TTC549 (cell line): ENCODE measurements around the gene ADAM23.

Experiments used
- FAIRE-seq: peaks from 2 replicates; lab custom pipeline; 2012; peaks lifted over from hg19 to GRCh38; lab: Jason Lieb, UNC

The ADAM23 gene

DNA sequence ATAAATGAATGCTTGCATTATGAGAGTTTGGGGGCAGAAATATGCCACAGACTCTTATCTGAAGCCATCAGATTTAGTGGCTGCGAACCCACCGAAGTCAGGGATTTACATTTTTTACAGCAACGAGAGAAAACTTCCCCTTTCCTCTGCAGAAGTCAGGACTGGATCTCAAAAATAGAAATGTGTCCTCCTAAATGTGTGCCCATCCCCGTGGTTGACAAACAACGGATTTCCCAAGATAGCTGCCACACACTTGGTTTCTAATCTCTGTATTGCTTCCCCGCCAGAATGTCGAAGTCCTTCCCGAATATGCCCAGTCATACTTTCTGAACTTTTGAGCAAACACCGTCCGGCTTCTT is 879 bp upstream of the ADAM23 start:
- no peak for FAIRE-seq

GRCh38 chr2:206443735-206444527 is 599 bp downstream of the ADAM23 start:
- no peak for FAIRE-seq

DNA sequence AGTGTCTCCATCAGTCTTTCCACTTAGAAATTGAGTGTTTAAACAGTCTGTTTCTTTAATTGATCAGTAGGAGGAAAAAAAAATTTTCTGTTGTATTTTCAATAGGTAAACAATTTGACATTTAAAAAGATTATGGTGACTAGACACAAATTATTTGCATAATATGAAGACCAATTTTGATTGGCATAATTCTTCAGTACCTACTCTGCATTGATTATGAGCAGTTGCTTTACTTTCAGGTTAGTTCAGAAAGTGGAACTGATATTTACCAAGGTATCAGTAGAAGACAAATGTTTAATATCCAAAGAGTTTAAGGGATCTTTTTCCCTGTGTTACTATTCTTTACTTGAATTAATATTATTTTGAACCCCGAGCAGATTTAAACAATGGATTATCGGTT is 2.6 kb downstream of the ADAM23 start:
- no peak for FAIRE-seq

GRCh38 chr2:206452242-206452641 is 8.9 kb downstream of the ADAM23 start:
- no peak for FAIRE-seq

- FAIRE-seq = no peak
Observed at GRCh38 chr2:206452750-206453149, 9.4 kb downstream of the ADAM23 start.

DNA sequence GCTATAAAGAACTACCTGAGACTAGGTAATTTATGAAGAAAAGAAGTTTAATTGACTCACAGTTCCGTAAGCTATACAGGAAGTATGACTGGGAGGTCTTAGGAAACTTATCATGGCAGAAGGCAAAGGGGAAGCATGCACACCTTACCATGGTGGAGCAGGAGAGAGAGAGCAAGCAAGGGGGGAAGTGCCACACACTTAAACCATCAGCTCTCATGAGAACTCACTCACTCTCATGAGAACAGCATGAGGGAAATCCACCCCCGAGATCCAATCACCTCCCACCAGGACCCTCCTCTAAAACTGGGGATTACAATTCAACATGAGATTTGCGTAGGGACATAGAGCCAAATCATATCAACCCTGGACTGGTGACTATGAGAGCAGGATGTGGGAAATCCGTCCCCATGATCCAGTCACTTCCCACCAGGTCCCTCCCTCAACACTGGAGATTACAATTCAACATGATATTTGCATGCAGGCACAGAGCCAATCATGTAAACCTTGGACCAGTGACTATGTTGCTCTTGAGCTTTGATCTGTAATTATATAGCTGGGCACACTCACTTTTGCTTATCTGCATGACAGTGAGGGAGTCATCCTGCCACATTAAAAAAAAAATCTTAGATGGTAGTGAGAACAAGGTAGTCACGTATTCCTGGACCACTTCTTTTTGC is 12.9 kb downstream of the ADAM23 start:
- no peak for FAIRE-seq

GRCh38 chr2:206457188-206457634 is 13.9 kb downstream of the ADAM23 start:
- FAIRE-seq = no peak

- no peak for FAIRE-seq
Observed at GRCh38 chr2:206462240-206462854, 19.0 kb downstream of the ADAM23 start.

GRCh38 chr2:206463685-206464084 is 20.4 kb downstream of the ADAM23 start:
- FAIRE-seq = no peak

DNA sequence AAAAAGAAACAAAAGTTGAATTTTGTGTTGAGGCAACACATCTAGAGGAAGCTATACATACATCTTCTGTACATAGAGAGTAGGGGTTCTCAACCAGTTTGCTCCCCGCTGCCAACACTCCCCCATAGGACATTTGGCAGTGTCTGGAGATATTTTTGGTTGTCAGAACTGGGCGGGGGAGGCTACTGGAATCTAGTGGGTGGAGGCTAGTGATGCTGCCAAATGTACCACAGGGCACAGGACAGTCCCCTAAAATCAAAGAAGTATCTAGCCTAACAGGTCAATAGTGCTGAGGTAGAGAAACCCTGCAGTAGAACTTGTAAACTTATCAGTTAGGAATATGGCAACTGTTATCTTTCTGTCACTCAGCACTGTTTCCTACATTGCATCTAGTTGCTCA is 21.3 kb downstream of the ADAM23 start:
- FAIRE-seq = no peak

DNA sequence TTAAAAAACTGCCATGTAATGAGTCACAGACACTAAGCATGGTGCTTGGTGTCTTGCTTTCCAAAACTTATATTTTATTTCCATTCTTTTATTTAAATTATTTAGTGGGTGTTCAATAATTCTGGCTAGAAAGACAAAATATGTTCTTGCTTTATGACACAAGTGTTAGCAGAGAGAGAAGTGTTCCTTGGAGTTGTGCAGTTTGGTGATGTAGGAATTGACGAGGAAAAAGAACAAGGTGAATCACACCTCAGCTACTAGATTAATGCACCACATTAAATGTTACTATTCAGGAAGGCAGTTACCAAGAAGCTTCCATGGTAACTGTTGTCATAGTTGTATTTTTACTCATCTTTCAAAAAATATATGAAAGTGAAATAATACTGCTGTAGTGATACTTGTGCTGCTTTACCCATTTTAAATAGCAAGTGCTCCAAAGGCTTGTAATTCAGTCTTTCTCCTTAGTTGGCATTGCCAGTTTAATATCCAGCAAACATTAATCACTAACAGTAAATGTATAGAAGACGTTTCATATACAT is 28.3 kb downstream of the ADAM23 start:
- FAIRE-seq = no peak

DNA sequence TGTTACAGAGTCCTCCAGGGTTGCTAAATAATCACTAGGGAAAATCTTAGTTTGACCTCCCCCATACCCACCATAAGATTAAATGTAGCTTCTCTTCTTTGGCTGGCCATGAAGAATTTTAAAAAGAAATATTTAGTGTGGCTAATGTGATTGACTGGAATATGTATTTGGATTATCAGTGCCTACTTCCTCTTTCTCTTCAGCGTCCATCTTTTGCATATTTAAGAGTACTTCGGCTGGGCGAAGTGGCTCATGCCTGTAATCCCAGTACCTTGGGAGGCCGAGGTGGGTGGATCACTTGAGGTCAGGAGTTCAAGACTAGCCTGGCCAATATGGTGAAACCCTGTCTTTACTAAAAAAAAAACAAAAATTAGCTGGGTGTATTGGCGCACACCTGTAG is 28.8 kb downstream of the ADAM23 start:
- no peak for FAIRE-seq

GRCh38 chr2:206474099-206474498 is 30.8 kb downstream of the ADAM23 start:
- FAIRE-seq = no peak

GRCh38 chr2:206477296-206477695 is 34.0 kb downstream of the ADAM23 start:
- no peak for FAIRE-seq

DNA sequence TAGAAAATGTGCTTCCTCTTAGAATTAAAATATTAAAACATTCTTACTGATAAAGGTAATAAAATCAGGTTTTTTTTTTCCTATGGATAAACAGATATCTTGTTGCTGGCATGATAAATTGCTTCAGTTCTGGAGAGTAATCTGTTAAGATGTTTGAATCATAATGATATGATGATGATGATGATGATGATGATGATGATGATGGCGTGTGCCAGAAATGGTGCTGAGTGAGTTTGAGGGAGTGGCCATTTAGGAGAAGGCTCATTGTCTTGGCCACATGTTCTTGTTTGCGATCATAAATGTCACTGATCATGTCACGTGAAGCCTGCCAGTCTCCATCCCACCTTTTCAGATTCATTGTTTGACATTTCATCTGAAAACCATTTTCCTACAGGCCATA is 35.0 kb downstream of the ADAM23 start:
- no peak for FAIRE-seq

GRCh38 chr2:206480161-206480560 is 36.8 kb downstream of the ADAM23 start:
- no peak for FAIRE-seq

- no peak for FAIRE-seq
Observed at GRCh38 chr2:206480620-206481019, 37.3 kb downstream of the ADAM23 start.

GRCh38 chr2:206481056-206481455 is 37.7 kb downstream of the ADAM23 start:
- FAIRE-seq = no peak

GRCh38 chr2:206482123-206482522 is 38.8 kb downstream of the ADAM23 start:
- FAIRE-seq = no peak

- no peak for FAIRE-seq
Observed at GRCh38 chr2:206482633-206483032, 39.3 kb downstream of the ADAM23 start.

GRCh38 chr2:206488053-206488452 is 44.7 kb downstream of the ADAM23 start:
- FAIRE-seq = no peak

DNA sequence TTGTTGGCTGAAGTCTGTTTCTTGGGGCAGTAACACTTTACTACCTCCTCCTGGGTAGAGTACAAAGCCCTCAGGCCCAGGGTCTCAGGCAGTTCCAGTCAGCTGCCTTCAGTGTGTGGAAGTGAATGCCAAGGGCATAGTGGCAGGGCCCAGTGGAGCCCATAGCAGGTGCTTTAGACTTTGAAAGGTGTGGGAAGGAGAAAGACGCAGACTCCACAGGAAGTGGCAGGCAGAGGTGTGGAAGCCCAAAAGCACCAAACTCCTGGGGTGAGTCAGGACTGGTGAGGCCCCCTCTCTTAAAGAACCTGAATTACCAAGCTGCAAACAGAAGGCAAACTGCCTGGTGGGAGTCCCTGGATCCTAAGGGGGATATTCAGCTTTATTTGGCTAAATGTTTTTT is 45.3 kb downstream of the ADAM23 start:
- no peak for FAIRE-seq

DNA sequence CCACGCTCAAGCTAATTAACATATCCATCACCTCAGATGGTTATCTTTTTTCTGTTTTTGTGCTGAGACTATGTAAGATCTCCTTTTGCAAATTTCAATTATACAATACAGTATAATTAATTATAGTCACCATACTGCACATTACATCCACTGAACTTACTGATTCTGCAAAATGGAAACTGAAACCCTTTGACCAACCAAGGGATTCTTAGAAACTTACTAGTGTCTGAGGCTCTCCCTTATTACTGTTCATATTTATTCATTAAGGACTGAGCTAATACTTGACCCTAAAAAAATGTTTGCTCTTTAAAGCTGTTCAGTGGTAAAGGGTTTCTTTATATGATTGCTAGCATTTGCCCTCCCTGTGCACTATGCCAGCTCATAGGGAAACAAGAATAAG is 50.7 kb downstream of the ADAM23 start:
- FAIRE-seq = no peak
